Measurements from ENCODE around the gene TSR3.
A peak's percentile ranks its signal among the peaks of the same experiment; 100 is the strongest.

TSR3 gene

DNA sequence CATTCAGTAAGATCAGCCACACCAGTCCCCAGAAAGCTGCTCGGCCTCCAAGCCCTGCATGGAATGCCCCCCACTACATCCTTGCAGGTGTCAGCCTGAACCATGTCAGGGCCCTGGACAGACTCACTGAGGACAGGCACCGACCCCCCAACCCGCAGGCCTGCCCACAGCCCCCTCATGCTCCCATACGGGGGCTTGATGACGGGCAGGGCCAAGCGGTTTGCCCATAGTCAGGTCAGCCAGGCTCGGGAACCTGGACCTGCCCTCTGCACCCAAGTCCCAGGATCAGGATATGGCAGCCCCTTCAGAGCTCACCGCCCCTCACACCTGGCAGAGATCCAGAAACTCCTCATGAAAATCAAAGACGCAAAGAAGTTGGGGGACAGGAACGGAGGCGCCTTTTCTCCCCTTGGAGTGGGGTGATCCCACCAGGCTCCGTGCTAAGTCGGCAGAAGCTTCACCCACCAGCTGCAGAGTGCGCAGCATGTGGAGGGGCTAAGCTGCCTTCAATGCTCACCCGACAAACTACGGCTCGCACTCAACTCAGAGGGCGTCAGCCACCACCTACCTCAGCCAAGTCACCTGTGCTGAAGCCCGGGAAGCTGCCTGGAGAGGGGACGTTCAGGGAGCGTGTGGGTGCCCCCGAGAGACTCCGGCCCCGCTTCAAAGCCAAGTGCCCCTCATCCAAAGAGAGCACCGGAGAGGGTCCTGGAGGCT is 26.6 kb upstream of the TSR3 start:
- TF ChIP-seq, protein P1, sequence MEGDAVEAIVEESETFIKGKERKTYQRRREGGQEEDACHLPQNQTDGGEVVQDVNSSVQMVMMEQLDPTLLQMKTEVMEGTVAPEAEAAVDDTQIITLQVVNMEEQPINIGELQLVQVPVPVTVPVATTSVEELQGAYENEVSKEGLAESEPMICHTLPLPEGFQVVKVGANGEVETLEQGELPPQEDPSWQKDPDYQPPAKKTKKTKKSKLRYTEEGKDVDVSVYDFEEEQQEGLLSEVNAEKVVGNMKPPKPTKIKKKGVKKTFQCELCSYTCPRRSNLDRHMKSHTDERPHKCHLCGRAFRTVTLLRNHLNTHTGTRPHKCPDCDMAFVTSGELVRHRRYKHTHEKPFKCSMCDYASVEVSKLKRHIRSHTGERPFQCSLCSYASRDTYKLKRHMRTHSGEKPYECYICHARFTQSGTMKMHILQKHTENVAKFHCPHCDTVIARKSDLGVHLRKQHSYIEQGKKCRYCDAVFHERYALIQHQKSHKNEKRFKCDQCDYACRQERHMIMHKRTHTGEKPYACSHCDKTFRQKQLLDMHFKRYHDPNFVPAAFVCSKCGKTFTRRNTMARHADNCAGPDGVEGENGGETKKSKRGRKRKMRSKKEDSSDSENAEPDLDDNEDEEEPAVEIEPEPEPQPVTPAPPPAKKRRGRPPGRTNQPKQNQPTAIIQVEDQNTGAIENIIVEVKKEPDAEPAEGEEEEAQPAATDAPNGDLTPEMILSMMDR (IDR thresholded peaks at IDR 0.05; ENCODE audit: control insufficient read depth, insufficient read depth, low read depth, low read length, missing control alignments): no peak
- DNase-seq (ENCODE audit: low read depth): no peak
- H3K4me3 ChIP-seq (ENCODE audit: control insufficient read depth, low read depth, low read length): peak overlapping the region; percentile 45

DNA sequence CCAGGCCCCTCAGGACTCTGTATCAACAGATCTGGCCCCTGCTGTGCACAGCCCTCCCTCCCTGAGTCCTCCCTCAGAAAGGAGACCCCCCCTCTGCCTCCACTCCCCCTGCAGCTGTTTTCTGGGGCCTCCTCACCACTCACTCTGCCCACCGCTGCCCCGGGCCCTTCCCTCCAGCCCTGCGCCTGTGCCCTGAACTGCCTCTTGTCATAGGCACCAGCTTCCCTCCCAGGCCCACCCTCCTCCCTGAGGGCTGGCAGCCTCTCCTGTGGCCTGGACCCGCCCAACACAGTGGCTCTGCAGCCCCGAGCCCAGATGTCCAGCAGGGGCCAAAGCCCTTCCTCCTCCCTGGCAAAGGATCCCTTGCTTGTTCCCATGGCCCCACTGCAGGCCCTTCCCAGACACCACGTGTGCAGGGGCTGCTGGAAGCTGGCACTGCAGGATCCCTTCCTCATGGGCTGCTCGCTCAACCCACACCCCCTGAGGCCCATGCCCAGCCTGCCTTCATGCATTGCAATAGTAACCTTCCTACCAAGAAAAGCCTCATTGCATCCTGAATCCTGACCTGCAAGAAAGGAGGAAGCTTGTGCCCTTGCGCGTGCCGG is 25.8 kb upstream of the TSR3 start:
- H3K4me3 ChIP-seq (ENCODE audit: control insufficient read depth, low read depth, low read length): no peak overlapping the region
- DNase-seq (ENCODE audit: low read depth): no peak
- TF ChIP-seq, protein P1 (IDR thresholded peaks at IDR 0.05; ENCODE audit: control insufficient read depth, insufficient read depth, low read depth, low read length, missing control alignments): no peak

DNA sequence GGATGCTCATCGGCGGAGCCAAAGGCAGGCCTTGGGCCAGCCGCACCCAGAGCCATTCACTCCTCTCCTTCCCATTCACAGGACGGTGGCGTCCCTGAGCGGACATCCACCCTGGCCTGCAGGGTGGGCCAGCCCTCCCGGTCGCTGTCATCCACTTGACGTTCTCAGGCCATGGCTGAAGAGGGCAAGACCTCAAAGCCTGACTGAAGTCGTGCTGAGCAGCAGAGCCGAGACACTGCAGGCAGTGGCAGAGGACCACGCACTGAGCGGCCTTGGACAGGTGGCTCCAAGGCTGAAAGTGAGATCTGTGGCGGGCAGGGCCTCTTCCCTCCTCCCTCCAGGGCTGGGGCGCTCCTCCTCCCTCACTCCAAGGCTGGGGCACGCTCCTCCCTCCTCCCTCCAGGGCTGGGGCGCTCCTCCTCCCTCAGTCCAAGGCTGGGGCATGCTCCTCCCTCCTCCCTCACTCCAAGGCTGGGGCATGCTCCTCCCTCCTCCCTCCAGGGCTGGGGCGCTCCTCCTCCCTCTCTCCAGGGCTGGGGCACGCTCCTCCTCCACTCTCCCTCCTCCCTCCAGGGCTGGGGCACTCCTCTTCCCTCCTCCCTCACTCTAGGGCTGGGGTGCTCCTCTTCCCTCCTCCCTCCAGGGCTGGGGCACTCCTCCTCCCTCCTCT is 24.2 kb upstream of the TSR3 start:
- TF ChIP-seq, protein P1 (IDR thresholded peaks at IDR 0.05; ENCODE audit: control insufficient read depth, insufficient read depth, low read depth, low read length, missing control alignments): no peak
- no peak overlapping the region for H3K4me3 ChIP-seq (ENCODE audit: control insufficient read depth, low read depth, low read length)
- DNase-seq (ENCODE audit: low read depth): no peak

DNA sequence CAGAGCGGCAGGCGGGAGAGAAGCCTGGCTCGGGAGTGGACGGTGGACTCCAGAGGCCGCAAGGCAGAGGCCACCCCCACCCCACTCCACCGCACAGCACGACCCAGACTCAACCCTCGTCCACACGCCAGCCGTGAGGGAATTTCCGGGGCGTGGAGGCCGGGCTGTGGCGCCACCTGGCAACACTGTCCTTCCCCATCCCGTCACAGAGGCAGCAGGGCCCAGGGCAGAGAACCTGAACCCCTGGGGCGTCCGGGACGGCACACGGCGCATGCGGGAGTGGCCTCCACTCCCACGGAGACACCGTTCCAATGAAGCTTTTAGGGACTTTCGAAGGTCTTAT is 23.6 kb upstream of the TSR3 start:
- TF ChIP-seq, protein P1 (IDR thresholded peaks at IDR 0.05; ENCODE audit: control insufficient read depth, insufficient read depth, low read depth, low read length, missing control alignments): no peak
- no peak overlapping the region for H3K4me3 ChIP-seq (ENCODE audit: control insufficient read depth, low read depth, low read length)
- DNase-seq (ENCODE audit: low read depth): no peak

DNA sequence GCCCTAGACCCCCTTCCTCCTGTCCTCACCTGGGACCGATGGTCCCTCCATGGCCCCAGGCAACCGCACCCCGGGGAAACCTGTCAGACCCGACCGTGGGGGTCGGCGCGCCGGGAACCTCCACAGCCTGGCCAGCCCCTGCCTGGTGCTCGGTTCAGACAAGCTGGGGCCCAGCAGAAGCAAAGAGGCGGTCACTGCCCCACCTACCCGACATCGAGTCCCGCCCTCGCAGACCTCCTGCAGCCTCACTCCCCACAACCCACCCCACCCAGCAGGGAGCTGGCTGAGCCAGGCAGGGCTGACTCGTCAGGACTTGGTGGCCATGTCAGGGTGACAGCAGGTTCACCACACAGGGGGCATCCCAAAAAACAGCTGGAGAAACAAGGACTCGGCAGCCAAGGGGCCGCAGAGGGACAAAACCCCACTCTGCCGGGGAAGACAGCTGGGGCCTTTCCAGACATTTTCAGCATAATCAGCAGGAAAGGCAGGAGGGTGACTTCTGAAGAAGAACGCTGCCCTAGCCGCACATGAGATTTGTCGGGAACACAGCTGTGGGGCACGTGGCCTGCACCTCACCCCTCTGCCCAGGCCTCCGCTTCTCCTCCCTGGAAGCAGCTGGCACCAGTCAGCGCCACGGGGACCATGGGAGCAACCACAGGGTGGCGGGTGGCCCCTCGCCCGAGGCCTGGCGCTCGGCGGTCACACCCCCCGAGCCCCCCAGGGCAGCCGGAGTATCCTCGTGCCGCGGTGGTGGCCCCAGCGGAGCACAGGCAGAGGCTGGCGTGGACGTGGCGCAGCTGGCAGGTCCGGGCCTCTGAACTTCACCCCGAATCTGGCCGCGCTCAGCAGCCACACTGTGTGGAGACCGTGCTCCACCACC is 23.0 kb upstream of the TSR3 start:
- H3K4me3 ChIP-seq (ENCODE audit: control insufficient read depth, low read depth, low read length): no peak overlapping the region
- TF ChIP-seq, protein P1 (IDR thresholded peaks at IDR 0.05; ENCODE audit: control insufficient read depth, insufficient read depth, low read depth, low read length, missing control alignments): no peak
- no peak for DNase-seq (ENCODE audit: low read depth)

DNA sequence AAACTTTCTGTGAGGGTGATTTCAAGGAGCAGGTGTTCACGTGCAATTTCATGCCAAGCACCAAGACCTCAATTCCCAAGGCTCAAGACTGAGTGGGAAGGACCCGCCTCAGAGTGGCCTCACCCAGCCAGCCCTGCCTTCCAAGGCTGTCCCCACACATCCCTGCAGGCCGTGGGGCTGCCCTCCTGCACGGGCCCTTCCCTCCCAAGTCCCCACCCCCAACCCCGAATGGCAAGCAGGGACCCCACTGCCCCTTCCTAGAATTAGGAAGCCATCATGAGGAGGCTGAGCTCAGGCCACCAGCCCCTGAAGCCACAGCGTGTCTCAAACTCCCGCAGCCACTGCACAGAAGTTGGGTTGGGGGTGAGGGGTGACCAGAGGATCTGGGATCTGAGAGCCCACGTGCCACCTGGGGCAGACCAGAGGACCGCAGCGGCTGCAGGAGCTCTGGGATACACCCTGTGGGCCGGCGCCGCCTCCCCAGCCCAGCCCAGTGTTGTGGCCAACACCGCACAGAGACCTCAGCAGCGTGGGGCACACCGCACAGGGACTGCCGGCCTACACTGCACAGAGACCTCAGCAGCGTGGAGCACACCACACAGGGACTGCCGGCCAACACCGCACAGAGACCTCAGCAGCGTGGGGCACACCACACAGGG is 20.7 kb upstream of the TSR3 start:
- DNase-seq (ENCODE audit: low read depth): no peak
- H3K4me3 ChIP-seq (ENCODE audit: control insufficient read depth, low read depth, low read length): no peak overlapping the region
- TF ChIP-seq, protein P1 (IDR thresholded peaks at IDR 0.05; ENCODE audit: control insufficient read depth, insufficient read depth, low read depth, low read length, missing control alignments): no peak
